HepG2 (cell line): ENCODE results near the gene CD180. TPM values are rescaled to one million over a fixed set of nuclear protein-coding genes. Genes with fewer than 3 reads are reported as not detected.

Experiments used
- ISX ChIP-seq: sonication (generic); formaldehyde crosslinking; conservative IDR thresholded peaks from 2 replicates; pipeline ENCODE4 v1.5.0; 2020; ENCODE audit warnings: missing genetic modification reagents
- STAG1 ChIP-seq: sonication (generic); formaldehyde crosslinking; IDR thresholded peaks from 2 replicates; pipeline ENCODE4 v1.4.0; 2020; ENCODE audit warnings: missing genetic modification reagents
- polyA plus RNA-seq, 8 experiments: library from polyadenylated mRNA; depleted of rRNA in 3 of 8; stranded (reverse) in 7 of 8; unstranded in 1 of 8; fragments of >200 nt; fragmentation: Illumina TruSeq in 4 of 8; extraction: Trizol in 4 of 8; gene quantifications; 2 replicates each; pipeline versions ENCODE4 v1.2.1 to v1.2.3, GENCODE V29; 2011 to 2016; ENCODE audit warnings: low read depth in 4 of 8, missing spikeins in 1 of 8, mixed read lengths in 1 of 8; ENCODE audit not compliant: insufficient read depth in 1 of 8
- total RNA-seq, 5 experiments: library from RNA; depleted of rRNA; stranded (reverse); fragments of >200 nt; fragmentation: Illumina TruSeq; extraction: Trizol; gene quantifications; 2 replicates each; pipeline ENCODE4 v1.2.3, GENCODE V29; 2016; ENCODE audit warnings: low read depth in 1 of 5
- TF ChIP-seq, protein P1 (sequence below): sonication (generic); formaldehyde crosslinking; IDR thresholded peaks from 2 replicates; pipeline ENCODE4 v1.4.0; 2020; ENCODE audit warnings: missing genetic modification reagents, borderline replicate concordance
- TF ChIP-seq, protein P2 (sequence below): sonication (generic); formaldehyde crosslinking; IDR thresholded peaks from 2 replicates; pipeline ENCODE4 v1.8.0; 2022; ENCODE audit warnings: mild to moderate bottlenecking, missing genetic modification reagents, moderate library complexity

The CD180 gene
- total and polyA plus RNA-seq, 2 of the 13 experiments (the other 11 are each of a cell fraction or from before 2014, with no cell fraction given) = not detected

DNA sequence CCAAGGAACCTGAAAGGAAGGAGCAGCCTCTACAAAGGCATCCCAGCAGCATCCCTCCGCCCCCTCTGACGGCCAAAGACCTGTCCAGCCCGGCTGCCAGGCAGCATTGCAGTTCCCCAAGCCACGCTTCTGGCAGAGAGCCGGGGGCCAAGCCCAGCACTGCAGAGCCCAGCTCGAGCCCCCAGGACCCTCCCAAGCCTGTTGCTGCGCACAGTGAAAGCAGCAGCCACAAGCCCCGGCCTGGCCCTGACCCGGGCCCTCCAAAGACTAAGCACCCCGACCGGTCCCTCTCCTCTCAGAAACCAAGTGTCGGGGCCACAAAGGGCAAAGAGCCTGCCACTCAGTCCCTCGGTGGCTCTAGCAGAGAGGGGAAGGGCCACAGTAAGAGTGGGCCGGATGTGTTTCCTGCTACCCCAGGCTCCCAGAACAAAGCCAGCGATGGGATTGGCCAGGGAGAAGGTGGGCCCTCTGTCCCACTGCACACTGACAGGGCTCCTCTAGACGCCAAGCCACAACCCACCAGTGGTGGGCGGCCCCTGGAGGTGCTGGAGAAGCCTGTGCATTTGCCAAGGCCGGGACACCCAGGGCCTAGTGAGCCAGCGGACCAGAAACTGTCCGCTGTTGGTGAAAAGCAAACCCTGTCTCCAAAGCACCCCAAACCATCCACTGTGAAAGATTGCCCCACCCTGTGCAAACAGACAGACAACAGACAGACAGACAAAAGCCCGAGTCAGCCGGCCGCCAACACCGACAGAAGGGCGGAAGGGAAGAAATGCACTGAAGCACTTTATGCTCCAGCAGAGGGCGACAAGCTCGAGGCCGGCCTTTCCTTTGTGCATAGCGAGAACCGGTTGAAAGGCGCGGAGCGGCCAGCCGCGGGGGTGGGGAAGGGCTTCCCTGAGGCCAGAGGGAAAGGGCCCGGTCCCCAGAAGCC, 30.8 kb downstream of the CD180 start (continued):
- TF ChIP-seq, protein P1, sequence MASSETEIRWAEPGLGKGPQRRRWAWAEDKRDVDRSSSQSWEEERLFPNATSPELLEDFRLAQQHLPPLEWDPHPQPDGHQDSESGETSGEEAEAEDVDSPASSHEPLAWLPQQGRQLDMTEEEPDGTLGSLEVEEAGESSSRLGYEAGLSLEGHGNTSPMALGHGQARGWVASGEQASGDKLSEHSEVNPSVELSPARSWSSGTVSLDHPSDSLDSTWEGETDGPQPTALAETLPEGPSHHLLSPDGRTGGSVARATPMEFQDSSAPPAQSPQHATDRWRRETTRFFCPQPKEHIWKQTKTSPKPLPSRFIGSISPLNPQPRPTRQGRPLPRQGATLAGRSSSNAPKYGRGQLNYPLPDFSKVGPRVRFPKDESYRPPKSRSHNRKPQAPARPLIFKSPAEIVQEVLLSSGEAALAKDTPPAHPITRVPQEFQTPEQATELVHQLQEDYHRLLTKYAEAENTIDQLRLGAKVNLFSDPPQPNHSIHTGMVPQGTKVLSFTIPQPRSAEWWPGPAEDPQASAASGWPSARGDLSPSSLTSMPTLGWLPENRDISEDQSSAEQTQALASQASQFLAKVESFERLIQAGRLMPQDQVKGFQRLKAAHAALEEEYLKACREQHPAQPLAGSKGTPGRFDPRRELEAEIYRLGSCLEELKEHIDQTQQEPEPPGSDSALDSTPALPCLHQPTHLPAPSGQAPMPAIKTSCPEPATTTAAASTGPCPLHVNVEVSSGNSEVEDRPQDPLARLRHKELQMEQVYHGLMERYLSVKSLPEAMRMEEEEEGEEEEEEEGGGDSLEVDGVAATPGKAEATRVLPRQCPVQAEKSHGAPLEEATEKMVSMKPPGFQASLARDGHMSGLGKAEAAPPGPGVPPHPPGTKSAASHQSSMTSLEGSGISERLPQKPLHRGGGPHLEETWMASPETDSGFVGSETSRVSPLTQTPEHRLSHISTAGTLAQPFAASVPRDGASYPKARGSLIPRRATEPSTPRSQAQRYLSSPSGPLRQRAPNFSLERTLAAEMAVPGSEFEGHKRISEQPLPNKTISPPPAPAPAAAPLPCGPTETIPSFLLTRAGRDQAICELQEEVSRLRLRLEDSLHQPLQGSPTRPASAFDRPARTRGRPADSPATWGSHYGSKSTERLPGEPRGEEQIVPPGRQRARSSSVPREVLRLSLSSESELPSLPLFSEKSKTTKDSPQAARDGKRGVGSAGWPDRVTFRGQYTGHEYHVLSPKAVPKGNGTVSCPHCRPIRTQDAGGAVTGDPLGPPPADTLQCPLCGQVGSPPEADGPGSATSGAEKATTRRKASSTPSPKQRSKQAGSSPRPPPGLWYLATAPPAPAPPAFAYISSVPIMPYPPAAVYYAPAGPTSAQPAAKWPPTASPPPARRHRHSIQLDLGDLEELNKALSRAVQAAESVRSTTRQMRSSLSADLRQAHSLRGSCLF = no peak
- TF ChIP-seq, protein P2, sequence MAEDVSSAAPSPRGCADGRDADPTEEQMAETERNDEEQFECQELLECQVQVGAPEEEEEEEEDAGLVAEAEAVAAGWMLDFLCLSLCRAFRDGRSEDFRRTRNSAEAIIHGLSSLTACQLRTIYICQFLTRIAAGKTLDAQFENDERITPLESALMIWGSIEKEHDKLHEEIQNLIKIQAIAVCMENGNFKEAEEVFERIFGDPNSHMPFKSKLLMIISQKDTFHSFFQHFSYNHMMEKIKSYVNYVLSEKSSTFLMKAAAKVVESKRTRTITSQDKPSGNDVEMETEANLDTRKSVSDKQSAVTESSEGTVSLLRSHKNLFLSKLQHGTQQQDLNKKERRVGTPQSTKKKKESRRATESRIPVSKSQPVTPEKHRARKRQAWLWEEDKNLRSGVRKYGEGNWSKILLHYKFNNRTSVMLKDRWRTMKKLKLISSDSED (CRISPR knock-in tag) = no peak
- 0 out of 2 replicates have a peak, but pooled peaks have one; percentile 14 for TF ChIP-seq STAG1 (CRISPR knock-in tag)
- no peak for TF ChIP-seq ISX (CRISPR knock-in tag)
